ENCODE results near the gene GHRHR.

DNA sequence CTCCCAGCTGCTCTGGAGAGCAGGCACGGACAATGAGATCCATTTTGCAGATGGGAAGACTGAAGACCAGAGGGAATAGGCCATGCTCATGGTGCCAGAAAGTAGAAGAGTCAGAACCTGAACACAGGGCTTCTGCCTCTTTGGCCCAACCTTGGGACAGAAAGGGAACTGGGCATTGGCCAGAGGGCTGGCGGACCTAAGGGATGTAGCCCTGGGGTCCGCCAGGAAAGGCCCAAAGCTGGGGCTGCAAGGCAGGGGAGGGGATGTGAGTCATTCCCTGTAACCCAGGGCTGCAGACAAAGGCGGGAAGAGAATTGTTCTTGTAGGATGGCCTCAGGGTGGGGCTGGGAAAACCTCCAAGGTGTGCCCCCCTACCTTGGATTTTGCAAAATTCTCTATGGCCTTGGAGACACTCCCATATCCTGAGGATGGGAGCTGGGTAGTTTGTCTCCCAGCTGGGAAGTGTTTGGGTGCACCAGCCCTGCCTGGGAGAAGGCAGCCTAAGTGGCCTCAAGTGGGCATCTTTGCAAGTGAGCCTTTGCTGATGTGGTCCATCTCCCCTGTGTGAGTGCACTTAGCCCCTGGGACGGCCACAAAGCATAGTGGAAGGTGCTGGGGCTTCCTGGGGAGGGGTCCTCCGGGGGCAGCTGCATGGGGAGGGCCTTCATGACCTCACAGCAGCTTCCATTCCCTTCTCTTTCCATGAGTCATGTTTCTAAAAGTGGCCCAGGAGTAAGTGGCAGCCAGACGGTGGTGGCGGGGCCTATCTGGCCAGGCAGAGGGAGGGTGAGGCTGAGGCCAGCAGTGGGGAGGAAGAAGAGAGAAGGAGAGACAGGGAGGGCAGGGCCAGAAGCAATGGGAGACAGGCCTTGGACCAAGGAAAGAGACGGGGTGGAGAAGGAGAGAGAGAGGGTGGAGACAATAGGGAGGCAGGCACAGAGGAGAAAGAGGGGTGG, 42.9 kb upstream of the GHRHR start:
- TF ChIP-seq, protein P1, sequence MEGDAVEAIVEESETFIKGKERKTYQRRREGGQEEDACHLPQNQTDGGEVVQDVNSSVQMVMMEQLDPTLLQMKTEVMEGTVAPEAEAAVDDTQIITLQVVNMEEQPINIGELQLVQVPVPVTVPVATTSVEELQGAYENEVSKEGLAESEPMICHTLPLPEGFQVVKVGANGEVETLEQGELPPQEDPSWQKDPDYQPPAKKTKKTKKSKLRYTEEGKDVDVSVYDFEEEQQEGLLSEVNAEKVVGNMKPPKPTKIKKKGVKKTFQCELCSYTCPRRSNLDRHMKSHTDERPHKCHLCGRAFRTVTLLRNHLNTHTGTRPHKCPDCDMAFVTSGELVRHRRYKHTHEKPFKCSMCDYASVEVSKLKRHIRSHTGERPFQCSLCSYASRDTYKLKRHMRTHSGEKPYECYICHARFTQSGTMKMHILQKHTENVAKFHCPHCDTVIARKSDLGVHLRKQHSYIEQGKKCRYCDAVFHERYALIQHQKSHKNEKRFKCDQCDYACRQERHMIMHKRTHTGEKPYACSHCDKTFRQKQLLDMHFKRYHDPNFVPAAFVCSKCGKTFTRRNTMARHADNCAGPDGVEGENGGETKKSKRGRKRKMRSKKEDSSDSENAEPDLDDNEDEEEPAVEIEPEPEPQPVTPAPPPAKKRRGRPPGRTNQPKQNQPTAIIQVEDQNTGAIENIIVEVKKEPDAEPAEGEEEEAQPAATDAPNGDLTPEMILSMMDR (IDR thresholded peaks at IDR 0.05; ENCODE audit: low read length) = no peak
- TF ChIP-seq EZH2 (IDR thresholded peaks at IDR 0.05; ENCODE audit: borderline replicate concordance, low read length) = no peak
